ENCODE data around the gene PREX1. TPM values are rescaled to one million over a fixed set of nuclear protein-coding genes. Genes with fewer than 3 reads are reported as not detected.

PREX1 gene
- total RNA-seq, 1 donor from 2014 or later = 11.2 TPM

DNA sequence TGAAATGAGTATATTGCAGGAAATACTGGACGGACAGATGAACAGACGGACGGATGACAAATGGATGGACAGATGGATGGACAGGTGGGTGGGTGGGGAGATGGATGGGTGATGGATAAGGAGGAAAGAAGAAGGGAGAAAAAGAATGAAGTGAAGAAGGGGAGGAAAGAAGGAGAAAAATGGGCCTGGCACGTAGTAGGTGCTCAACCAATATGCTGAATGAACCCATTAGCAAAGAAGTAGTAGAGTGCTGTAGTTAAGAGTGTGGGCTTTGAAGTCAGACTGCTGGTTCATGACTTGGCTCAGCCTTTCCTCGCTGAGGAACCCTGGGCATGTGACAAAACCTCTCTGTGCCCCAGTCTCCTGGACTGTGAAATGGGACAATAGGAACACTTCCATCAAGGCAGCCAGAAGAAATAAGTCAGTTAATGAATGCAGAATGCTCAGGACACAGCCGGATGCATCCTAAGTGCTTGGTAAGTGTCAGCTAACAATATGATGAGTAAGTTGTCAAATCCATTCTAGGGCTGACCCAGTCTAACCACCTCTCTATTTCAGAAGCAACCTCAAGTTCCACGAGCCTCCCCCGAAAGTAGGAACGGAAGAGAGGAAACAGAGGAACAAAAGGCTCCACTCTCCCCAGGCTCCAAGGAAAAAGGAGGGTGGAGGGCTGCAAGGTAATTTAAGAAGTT lies 37.9 kb downstream of the PREX1 start:
- H3K36me3 ChIP-seq = no peaks in the 10 kb centered on the region
- peaks cover 46% of the 10 kb centered on the region for H3K4me1 ChIP-seq
- H3K27ac ChIP-seq (replicated peaks) = no peak overlapping the region
- no peaks in the 10 kb centered on the region for H3K27me3 ChIP-seq (ENCODE audit: low read depth)
- TF ChIP-seq, protein P1, sequence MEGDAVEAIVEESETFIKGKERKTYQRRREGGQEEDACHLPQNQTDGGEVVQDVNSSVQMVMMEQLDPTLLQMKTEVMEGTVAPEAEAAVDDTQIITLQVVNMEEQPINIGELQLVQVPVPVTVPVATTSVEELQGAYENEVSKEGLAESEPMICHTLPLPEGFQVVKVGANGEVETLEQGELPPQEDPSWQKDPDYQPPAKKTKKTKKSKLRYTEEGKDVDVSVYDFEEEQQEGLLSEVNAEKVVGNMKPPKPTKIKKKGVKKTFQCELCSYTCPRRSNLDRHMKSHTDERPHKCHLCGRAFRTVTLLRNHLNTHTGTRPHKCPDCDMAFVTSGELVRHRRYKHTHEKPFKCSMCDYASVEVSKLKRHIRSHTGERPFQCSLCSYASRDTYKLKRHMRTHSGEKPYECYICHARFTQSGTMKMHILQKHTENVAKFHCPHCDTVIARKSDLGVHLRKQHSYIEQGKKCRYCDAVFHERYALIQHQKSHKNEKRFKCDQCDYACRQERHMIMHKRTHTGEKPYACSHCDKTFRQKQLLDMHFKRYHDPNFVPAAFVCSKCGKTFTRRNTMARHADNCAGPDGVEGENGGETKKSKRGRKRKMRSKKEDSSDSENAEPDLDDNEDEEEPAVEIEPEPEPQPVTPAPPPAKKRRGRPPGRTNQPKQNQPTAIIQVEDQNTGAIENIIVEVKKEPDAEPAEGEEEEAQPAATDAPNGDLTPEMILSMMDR (IDR thresholded peaks at IDR 0.05; ENCODE audit: borderline replicate concordance) = no peak
- H3K9me3 ChIP-seq (replicated peaks) = no peaks in the 10 kb centered on the region
- intact Hi-C loops (cut with micrococcal nuclease) = no loop called here
- DNase-seq = no peak
- no peak overlapping the region for H3K4me3 ChIP-seq

DNA sequence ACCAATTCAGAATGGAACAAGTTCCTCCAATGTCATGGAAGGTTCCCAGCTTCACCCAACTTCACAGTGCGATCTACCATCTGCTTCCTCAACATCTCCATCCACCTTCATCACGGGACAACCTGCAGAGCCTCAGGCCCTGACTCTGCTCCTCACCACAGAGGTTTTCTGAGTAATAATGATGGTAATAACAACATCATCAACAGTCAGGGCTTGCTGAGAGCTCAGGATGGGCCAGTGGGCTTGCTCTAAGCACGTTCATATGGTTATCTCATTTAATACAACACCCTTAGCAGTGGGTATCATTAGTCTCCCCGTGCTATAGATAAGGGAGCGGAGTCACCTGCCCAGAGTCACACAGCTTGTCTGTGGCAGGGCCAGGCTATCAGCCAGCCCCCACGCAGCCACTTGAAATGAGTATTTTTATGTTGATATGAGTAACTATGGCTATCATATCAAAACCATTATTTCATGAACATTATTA lies 38.6 kb downstream of the PREX1 start:
- intact Hi-C loops (cut with micrococcal nuclease) = no loop called here
- Histone ChIP-seq H3K27me3 (ENCODE audit: low read depth) (no peaks in the 10 kb centered on the region), H3K4me1 (peaks cover 43% of the 10 kb centered on the region), H3K9me3 (replicated peaks) (no peaks in the 10 kb centered on the region), H3K36me3 (no peaks in the 10 kb centered on the region), H3K4me3 (no peak overlapping the region), H3K27ac (replicated peaks) (no peak overlapping the region)
- TF ChIP-seq, protein P1 (IDR thresholded peaks at IDR 0.05; ENCODE audit: borderline replicate concordance) = no peak
- DNase-seq = no peak

DNA sequence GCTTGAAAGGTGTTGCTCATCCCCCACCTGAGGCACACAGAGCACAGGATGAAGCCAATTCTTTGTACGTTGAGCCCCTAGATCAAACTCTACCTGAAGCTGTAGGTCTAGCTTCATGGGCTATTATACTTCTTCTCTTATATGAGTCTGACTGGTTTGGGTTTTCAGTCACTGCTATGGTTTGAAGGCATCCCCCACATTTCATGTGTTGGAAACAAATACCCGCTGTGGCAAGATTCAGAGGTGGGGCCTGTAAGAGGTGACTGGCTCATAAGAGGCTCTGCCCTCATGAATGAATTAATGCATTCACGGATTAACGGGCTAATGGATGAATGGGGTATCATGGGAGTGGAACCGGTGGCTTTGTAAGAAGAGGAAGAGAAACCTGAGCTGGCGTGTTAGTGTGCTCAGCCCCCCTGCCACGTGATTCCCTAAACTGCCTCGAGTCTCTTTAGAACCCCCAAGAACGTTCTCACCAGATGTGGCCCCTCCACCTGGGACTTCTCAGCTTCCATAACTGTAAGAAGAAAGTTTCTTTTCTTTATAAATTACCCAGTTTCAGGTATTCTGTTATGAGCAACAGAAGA lies 39.2 kb downstream of the PREX1 start:
- H3K4me1 ChIP-seq = peaks cover 42% of the 10 kb centered on the region
- H3K4me3 ChIP-seq = no peak overlapping the region
- H3K27me3 ChIP-seq (ENCODE audit: low read depth) = no peaks in the 10 kb centered on the region
- DNase-seq = no peak
- H3K36me3 ChIP-seq = no peaks in the 10 kb centered on the region
- intact Hi-C loops (cut with micrococcal nuclease) = no loop called here
- H3K9me3 ChIP-seq (replicated peaks) = no peaks in the 10 kb centered on the region
- TF ChIP-seq, protein P1 (IDR thresholded peaks at IDR 0.05; ENCODE audit: borderline replicate concordance) = no peak
- no peak overlapping the region for H3K27ac ChIP-seq (replicated peaks)

DNA sequence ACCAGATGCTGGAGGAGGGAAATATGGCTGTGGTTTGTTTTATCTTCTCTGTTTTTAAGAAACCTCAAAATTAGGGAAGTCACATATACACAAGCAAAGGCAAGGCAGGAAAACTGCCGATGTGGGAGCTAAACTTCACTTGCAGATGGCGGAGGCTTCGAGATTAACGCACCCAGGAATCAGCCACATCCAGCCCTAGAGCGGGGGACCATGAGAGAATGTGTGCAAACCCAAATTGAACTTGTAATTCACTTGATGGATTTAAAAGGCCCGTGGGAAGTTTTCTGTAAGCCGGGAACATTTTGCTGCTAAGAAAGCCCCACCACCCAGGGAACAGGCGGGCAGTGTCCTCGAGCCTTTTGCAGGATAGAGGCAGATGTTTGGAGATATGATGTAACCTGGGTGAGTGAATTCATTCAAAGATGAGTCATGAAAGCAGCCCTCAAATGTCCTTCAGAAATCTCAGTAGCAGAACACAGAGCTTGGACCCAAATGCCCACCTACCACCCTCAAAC lies 39.9 kb downstream of the PREX1 start:
- TF ChIP-seq, protein P1 (IDR thresholded peaks at IDR 0.05; ENCODE audit: borderline replicate concordance) = no peak
- no peak for DNase-seq
- no peak overlapping the region for H3K4me3 ChIP-seq
- peaks cover 42% of the 10 kb centered on the region for H3K4me1 ChIP-seq
- intact Hi-C loops (cut with micrococcal nuclease) = no loop called here
- H3K27me3 ChIP-seq (ENCODE audit: low read depth) = no peaks in the 10 kb centered on the region
- H3K27ac ChIP-seq (replicated peaks) = no peak overlapping the region
- no peaks in the 10 kb centered on the region for H3K9me3 ChIP-seq (replicated peaks)
- H3K36me3 ChIP-seq = no peaks in the 10 kb centered on the region

DNA sequence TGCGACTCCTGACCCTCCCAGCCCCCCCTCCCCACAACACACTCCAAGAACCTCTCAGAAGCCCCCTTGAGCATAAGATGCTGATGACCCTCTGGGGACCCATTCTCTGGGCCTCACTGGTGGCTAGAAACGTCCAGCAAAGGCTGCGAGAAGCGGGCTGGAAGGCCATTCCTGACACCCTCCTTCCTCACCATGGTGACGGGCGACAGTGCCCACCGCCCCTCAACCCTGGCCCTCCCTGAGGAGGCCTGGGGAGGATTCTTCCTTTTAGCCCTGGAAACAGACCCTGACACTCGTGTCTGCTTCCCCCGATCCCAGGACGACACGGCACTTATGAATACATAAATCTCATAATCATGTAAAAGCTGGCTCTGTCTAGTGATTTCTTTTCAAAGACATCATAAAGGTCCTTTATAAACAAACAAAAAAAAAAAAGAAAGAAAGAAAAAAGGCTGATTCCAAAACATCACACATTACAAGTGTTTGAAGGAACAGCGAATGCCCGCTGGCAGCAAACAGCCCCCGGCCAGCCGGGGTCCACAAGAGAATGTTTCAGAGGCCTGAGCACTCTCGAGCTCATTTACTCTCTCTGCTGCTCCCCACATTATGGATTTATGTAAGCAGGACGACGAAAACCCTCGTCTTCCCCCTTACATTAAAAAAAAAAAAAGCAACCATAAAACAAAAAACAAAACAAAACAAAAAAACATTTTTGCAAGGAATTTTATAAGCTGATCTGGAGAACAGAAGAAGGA lies 40.7 kb downstream of the PREX1 start:
- no peak overlapping the region for H3K27ac ChIP-seq (replicated peaks)
- DNase-seq = no peak
- intact Hi-C loops (cut with micrococcal nuclease) = no loop called here
- H3K4me1 ChIP-seq = peaks cover 40% of the 10 kb centered on the region
- TF ChIP-seq, protein P1 (IDR thresholded peaks at IDR 0.05; ENCODE audit: borderline replicate concordance) = no peak
- H3K4me3 ChIP-seq = no peak overlapping the region
- H3K27me3 ChIP-seq (ENCODE audit: low read depth) = no peaks in the 10 kb centered on the region
- H3K9me3 ChIP-seq (replicated peaks) = no peaks in the 10 kb centered on the region
- no peaks in the 10 kb centered on the region for H3K36me3 ChIP-seq
